Ascending aorta (tissue), 2 donors: Measurements from ENCODE around the gene LZTS2. TPM values are rescaled to one million over a fixed set of nuclear protein-coding genes. Genes with fewer than 3 reads are reported as not detected.
A peak's percentile ranks its signal among the peaks of the same experiment; 100 is the strongest.

ENCODE experiments used
- DNase-seq, 2 donors: peaks; one replicate each; pipeline ENCODE4 v3.0.0-alpha.2; 2019; ENCODE audit warnings: low spot score in 2 of 2
- H3K27ac ChIP-seq, 2 donors: fragments of 200-600 bp; sonication (generic); one replicate each; pipeline ENCODE4 v1.5.1; 2016 to 2017; ENCODE audit warnings: mild to moderate bottlenecking in 1 of 2
- H3K27me3 ChIP-seq: fragments of 200-600 bp; sonication (generic); one replicate; pipeline ENCODE4 v1.5.1; 2017
- H3K36me3 ChIP-seq, 2 donors: fragments of 200-600 bp; sonication (generic); one replicate each; pipeline ENCODE4 v1.5.1; 2016
- H3K4me1 ChIP-seq, 2 donors: fragments of 200-600 bp; sonication (generic); one replicate each; pipeline ENCODE4 v1.5.1; 2016 to 2017; ENCODE audit warnings: mild to moderate bottlenecking in 1 of 2
- H3K4me3 ChIP-seq, 2 donors: fragments of 200-600 bp; sonication (generic); one replicate each; pipeline ENCODE4 v1.5.1; 2016 to 2017; ENCODE audit warnings: mild to moderate bottlenecking in 1 of 2
- H3K9me3 ChIP-seq, 2 donors: fragments of 200-600 bp; sonication (generic); one replicate each; pipeline ENCODE4 v1.5.1; 2016
- intact Hi-C: fragments of 100-400 bp; cut with DNase I; formaldehyde crosslinking; loops from one replicate; pipeline ENCODE4 v1.15.1; 2023
- total RNA-seq: library from RNA; depleted of rRNA; stranded (reverse); fragments of >200 nt; gene quantifications from one replicate; pipeline ENCODE4 v1.1.0, GENCODE V29; 2016
- TF ChIP-seq, protein P1 (sequence below), 3 experiments: fragments of 200-600 bp in 2 of 3; fragments of 450-650 bp in 1 of 3; sonication (generic) in 2 of 3; IDR thresholded peaks; one replicate each; pipeline ENCODE4 v1.5.1; 2016 to 2019; ENCODE audit warnings: antibody characterized with exemption in 3 of 3, mild to moderate bottlenecking in 1 of 3, moderate library complexity in 1 of 3

The LZTS2 gene
- total RNA-seq, 1 donor from 2014 or later = 169 TPM

DNA sequence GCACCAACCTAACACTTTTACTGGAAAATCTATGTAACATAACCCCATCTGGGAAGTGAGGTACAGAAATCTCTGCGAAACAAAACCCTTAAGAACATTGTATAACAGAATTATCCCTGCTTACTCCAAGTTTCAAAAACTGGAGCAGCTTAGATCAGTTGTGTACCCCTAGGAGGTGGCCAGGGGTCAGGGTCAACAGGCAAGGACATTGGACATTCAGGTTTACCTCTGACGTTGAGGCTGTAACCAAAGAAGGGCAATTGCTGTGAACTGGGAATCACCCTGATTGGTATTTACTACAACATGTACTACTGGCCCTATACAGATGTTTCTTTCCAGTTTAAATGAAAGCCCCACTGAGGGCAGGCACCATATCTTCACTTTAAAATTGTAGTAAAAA is 44.5 kb downstream of the LZTS2 start:
- Histone ChIP-seq H3K36me3 (peaks cover 7 to 12% of the 10 kb centered on the region in 2 donors), H3K27me3 (peaks cover 14% of the 10 kb centered on the region), H3K9me3 (no peaks in the 10 kb centered on the region), H3K4me3 (no peak overlapping the region), H3K27ac (no peak overlapping the region), H3K4me1 (peaks cover 0 to 18% of the 10 kb centered on the region in 2 donors)
- TF ChIP-seq, protein P1, sequence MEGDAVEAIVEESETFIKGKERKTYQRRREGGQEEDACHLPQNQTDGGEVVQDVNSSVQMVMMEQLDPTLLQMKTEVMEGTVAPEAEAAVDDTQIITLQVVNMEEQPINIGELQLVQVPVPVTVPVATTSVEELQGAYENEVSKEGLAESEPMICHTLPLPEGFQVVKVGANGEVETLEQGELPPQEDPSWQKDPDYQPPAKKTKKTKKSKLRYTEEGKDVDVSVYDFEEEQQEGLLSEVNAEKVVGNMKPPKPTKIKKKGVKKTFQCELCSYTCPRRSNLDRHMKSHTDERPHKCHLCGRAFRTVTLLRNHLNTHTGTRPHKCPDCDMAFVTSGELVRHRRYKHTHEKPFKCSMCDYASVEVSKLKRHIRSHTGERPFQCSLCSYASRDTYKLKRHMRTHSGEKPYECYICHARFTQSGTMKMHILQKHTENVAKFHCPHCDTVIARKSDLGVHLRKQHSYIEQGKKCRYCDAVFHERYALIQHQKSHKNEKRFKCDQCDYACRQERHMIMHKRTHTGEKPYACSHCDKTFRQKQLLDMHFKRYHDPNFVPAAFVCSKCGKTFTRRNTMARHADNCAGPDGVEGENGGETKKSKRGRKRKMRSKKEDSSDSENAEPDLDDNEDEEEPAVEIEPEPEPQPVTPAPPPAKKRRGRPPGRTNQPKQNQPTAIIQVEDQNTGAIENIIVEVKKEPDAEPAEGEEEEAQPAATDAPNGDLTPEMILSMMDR (IDR thresholded peaks at IDR 0.05) = no peak
- intact Hi-C loops = no loop called here
- no peak for DNase-seq

DNA sequence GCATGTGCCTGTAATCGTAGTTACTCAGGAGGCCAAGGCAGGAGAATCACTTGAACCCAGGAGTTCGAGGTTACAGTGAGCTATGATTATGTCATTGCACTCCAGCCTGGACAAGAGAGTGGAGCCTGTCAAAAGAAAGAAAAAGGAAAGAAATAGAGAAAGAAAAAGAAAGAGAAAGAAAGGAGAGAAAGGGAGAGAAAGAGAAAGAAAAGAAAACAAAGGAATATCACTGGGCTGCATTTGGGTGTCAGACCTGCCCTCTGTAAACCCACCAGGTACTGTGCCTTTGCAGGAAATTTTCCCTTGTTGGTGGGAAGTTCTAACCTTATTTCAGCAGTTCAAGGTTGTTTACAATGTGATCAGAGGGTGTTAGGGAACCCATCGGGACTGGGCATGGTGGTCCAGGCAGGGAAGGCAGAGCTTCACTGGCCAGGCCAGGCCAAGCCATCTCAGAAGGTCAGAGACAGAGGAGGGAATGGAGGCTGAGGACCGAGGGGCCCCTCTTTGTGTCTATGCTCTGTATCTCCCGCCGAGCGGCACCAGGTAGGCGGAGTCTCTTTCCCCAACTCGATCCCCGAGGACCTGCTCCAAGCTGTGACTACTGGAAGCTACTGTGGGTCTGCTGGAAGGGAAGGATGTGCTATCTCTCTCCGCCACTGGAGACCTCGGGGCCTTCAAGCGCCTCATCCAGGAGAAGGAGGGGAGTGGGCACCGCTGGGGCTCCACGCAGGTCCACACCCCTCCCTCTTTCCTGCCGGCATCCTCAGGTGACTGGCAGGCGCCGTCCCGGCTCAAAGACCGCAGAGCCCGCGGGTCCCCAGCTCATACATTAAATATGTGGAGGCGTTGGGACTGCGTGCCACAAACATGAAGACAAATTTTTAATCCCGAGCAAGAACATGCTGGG is 47.0 kb downstream of the LZTS2 start:
- Histone ChIP-seq H3K27ac (no peak overlapping the region), H3K27me3 (peaks cover 26% of the 10 kb centered on the region), H3K4me3 (no peak overlapping the region), H3K36me3 (no peaks in the 10 kb centered on the region), H3K4me1 (peaks cover 5 to 24% of the 10 kb centered on the region in 2 donors), H3K9me3 (no peaks in the 10 kb centered on the region)
- no peak for DNase-seq
- TF ChIP-seq, protein P1 (IDR thresholded peaks at IDR 0.05) = no peak
- intact Hi-C loops = no loop called here

DNA sequence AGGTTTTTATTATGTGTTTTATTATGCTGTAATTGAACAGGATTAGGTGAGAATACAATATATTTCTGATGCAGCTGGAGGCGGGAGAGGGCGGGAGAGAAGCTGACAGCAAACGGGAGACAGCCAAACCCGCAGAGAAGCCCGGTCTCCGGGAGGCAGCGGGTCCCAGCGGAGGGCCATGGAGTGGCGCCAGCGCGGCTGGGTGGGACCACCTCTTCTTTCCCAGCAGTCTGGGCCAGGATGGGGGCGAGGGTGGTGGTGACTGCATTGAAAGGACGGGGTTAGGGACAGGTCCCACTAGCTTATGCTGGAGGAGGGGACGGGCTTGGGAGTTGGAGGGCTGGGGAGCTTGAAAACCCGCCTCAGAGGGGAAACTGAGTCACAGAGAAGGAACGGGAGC is 47.7 kb downstream of the LZTS2 start:
- no peak for DNase-seq
- Histone ChIP-seq H3K9me3 (no peaks in the 10 kb centered on the region), H3K4me3 (no peak overlapping the region), H3K27ac (no peak overlapping the region), H3K4me1 (peaks cover 5 to 20% of the 10 kb centered on the region in 2 donors), H3K36me3 (no peaks in the 10 kb centered on the region), H3K27me3 (peaks cover 26% of the 10 kb centered on the region)
- TF ChIP-seq, protein P1 (IDR thresholded peaks at IDR 0.05) = no peak
- intact Hi-C loops = no loop called here

DNA sequence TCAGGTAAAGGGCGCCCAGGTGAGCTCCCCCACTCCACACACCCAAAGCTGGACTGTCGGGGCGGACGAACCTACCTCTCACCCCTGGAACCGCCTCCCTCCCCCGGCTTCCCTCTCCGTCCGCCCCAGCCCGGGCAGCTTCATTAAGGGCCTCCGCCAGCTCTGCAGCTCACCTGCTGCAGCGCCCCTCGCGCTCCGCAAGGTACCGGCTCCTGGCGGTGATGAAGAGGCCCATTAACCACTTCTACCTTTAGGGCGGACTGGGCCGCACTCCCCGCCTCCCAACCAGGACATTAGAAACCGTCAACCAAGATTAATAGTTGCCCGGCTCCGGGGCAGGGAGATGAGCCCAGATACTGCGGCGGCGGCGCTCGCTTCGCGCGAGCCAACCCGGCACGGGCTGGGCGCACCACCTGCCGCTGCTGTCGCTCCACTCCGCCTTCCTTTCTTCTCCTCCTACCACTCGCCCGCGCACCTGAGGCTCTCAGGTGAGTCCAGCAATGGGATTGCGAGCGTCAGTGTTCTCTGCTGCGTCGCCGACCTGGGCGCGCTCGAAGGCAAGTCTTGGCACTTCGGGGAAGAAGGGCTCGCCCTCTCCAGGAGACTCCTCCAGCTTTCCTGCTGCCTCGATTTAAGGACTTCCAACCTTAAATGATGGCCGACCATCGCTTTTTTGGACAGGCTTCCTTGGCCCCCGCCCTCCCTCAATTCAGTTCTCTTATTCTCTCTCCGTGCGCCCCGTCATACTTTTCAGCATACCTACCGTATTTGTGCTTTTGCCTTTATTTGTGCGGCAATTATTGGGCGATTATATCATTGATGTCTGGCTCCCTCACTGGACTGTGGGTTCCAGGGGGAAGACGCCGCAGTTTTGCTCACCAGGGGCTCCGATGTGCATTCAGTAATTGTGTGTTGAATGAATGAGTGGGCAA is 48.6 kb downstream of the LZTS2 start:
- H3K9me3 ChIP-seq = no peaks in the 10 kb centered on the region
- intact Hi-C loops = no loop called here
- TF ChIP-seq, protein P1 (IDR thresholded peaks at IDR 0.05) = no peak
- no peak for DNase-seq
- H3K4me3 ChIP-seq = no peak overlapping the region
- H3K27me3 ChIP-seq = peaks cover 26% of the 10 kb centered on the region
- no peaks in the 10 kb centered on the region for H3K36me3 ChIP-seq
- H3K27ac ChIP-seq = no peak overlapping the region
- H3K4me1 ChIP-seq = peaks cover 8 to 15% of the 10 kb centered on the region in 2 donors

DNA sequence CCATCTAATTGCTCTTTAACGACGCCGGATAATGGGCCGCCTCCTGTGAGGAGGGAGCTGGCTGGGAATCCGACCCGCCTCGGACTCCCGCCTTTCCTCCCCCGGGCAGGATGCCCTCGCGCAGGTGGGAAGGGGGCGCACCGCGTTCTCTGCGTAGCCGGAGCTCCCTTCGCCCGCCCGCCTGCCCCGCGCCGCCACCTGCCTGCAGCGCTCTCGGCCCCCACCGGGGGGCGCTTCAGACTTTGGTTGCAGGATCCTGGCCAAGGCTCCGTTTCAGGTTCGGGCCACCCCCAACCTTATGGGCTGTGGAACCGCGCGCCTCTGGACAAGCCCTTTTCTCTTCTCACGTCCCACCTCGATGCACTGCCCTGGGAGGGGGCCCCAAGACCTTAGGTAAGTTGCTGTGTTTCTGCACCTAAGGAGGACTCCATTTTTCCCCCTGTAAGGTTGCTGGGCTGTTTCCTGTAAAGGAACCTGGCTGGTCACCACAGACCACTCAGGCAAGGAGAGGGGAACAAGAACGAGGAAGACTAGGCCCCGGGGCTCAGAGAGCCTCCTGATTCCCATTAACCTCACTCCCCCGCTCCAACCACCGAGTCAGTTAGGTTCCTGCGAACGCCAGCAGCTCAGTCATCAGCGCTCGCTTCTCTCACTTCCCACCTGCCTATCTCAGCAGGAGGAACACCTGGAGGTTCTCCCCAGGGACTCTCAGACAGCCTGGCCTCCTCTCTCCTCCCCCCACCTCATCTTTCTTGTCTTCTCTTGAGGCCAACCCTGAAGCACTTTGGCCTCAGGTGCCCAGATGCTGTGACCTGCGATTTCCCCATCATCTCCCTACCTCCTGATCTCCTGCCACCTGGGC is 50.8 kb downstream of the LZTS2 start:
- no peaks in the 10 kb centered on the region for H3K36me3 ChIP-seq
- H3K27ac ChIP-seq = no peak overlapping the region
- H3K9me3 ChIP-seq = no peaks in the 10 kb centered on the region
- H3K27me3 ChIP-seq = peaks cover 26% of the 10 kb centered on the region
- H3K4me1 ChIP-seq = peaks cover 8 to 11% of the 10 kb centered on the region in 2 donors
- peak overlapping the region; percentile 9 to 44 for H3K4me3 ChIP-seq
- intact Hi-C loops = no loop called here
- DNase-seq = peak in 1 of 2 donors; percentile 81
- TF ChIP-seq, protein P1 (IDR thresholded peaks at IDR 0.05) = peak; percentile 69 to 86 (median 83)
